Thyroid gland (tissue), 4 donors: ENCODE data around the gene TNFSF13.

Experiments used
- CTCF ChIP-seq, 6 experiments: fragments of 200-600 bp in 3 of 6; fragments of 450-650 bp in 3 of 6; sonication (generic) in 3 of 6; IDR thresholded peaks; one replicate each; pipeline ENCODE4 v1.5.1; 2016 to 2019; ENCODE audit warnings: antibody characterized with exemption in 6 of 6, mild to moderate bottlenecking in 2 of 6, inconsistent platforms in 1 of 6, moderate library complexity in 1 of 6
- POLR2A ChIP-seq, 2 donors: fragments of 450-650 bp; IDR thresholded peaks; one replicate each; pipeline ENCODE4 v1.6.1; 2017; ENCODE audit warnings: antibody characterized with exemption in 2 of 2, mild to moderate bottlenecking in 2 of 2, moderate library complexity in 1 of 2

- TF ChIP-seq CTCF (IDR thresholded peaks at IDR 0.05): no peak
- TF ChIP-seq POLR2A (IDR thresholded peaks at IDR 0.05): no peak
These were observed 13.7 kb downstream of the TNFSF13 start for GRCh38 chr17:7572338-7572587.
